ENCODE results near the gene IQCN. TPM values are rescaled to one million over a fixed set of nuclear protein-coding genes. Genes with fewer than 3 reads are reported as not detected.

Gene IQCN
- total and polyA plus RNA-seq, 10 of the 15 experiments (the other 5 are each of a cell fraction or from before 2014, with no cell fraction given): 0.01 to 0.54 (median 0.23) TPM; not detected in 3

DNA sequence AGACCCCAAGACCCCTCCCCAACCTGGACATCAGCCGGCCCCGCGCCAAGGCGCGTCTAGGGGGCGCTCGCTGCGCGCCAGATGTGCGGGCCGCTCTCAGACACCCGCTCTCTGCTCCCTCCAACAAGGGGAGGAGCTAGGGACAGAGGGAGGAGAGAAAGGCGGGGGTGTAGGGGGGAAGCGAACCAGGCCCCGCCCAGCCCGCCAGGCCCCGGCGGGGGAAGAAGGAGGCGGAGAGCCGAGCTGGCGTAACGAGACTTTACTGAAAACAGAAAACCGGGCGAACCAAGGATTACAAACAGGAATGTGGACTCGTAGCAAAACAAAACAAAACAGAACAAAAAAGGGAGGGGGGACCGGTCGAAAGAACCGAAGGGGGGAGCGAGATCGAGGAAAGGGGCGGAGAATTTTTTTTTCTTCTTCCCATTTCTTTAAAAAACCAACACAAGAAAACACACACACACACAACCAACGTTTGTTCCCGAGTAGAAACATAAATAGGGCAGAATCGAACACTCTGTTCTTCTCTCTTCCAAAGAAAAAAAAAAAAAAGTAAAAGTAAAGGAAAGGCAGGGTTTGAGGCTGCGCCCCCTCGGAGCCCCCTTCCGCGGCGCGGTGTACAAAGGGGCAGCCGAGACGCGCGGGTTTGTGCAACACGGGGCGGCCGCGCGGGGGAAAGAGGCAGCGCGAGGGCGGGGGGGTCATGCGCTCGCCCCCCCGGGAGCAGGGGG, 5.4 kb upstream of the IQCN start:
- peaks cover 24% of the 10 kb centered on the region for H3K4me1 ChIP-seq (ENCODE audit: control insufficient read depth, insufficient read depth, low read length)
- ChIA-PET SMC1A (ENCODE audit: uncharacterized antibody, unreplicated experiment) (interaction anchor here (0.6 to 6.3 kb wide), 29 partner anchors 10 to 167 kb away, joined by 3 to 176 read pairs (median 5); partner anchors contain the start of genes LSM4, MPV17L2 and RAB3A), CTCF (interaction anchor here (0.6 to 14.1 kb wide), 50 partner anchors 9 to 279 kb away, joined by 3 to 516 read pairs (median 4); partner anchors contain the start of genes GDF15, LSM4, MPV17L2 and PGPEP1), POLR2A (interaction anchor here (0.6 to 8.4 kb wide), 28 partner anchors 9 to 874 kb away, joined by 3 to 206 read pairs (median 6); partner anchors contain the start of genes BST2, LSM4, PGPEP1 and RAB3A), RAD21 (ENCODE audit: unreplicated experiment) (interaction anchor here (0.6 to 7.1 kb wide), 35 partner anchors 9 to 140 kb away, joined by 3 to 259 read pairs (median 5); partner anchors contain the start of genes LSM4, MPV17L2, PGPEP1 and RAB3A)
- no peaks in the 10 kb centered on the region for H3K9me3 ChIP-seq (replicated peaks; ENCODE audit: control insufficient read depth, insufficient read depth, low read length)
- H4K20me1 ChIP-seq (ENCODE audit: control insufficient read depth, insufficient read depth): peaks cover 14% of the 10 kb centered on the region
- peak overlapping the region; percentile 93 for H3K9ac ChIP-seq (ENCODE audit: control insufficient read depth, insufficient read depth, low read length)
- peak overlapping the region; percentile 91 for H3K4me2 ChIP-seq (ENCODE audit: control insufficient read depth, insufficient read depth)
- FAIRE-seq: peak; percentile 97
- H3K36me3 ChIP-seq (ENCODE audit: control insufficient read depth in 2 of 2, insufficient read depth in 2 of 2, low read length in 1 of 2): peaks cover 0 to 4% of the 10 kb centered on the region in 2 experiments; a peak in 2 of 4 replicates
- peak; percentile 72 for ATAC-seq
- H3K79me2 ChIP-seq (ENCODE audit: control insufficient read depth, insufficient read depth, low read length): peaks cover 40% of the 10 kb centered on the region
- H3K4me3 ChIP-seq: peak overlapping the region; percentile 98
- peak; percentile 78 for DNase-seq (ENCODE audit: low read depth, low spot score)
- 1% methylated on average over 51 of the region's 55 CpGs for WGBS (ENCODE audit: insufficient coverage, insufficient replicate concordance, low lambda C conversion rate, missing lambda C conversion rate)
- no peaks in the 10 kb centered on the region for H3K27me3 ChIP-seq (replicated peaks in 1 of 2; ENCODE audit: control insufficient read depth in 2 of 2, insufficient read depth in 2 of 2, low read length in 1 of 2)
- in situ Hi-C loops (cut with MboI) (loop anchor here (5.0 kb wide), 2 partner anchors 43 to 128 kb away; partner anchors contain the start of gene LSM4), intact Hi-C loops (cut with micrococcal nuclease; ENCODE audit: unreplicated experiment) (loop anchor here (1.0 to 5.0 kb wide), 5 partner anchors 26 to 131 kb away; partner anchors contain the start of genes LSM4 and PGPEP1)
- TSS peak; percentile 76 for BruUV-seq (replicated peaks)
- no peak overlapping the region; the same call in 1 of the 2 replicates for H2AFZ ChIP-seq (ENCODE audit: control insufficient read depth, low read depth, low read length)
- peak overlapping the region; percentile 95 for H3K27ac ChIP-seq (ENCODE audit: control insufficient read depth, insufficient read depth)
- no peak for TF ChIP-seq HDAC6 (IDR thresholded peaks at IDR 0.05; ENCODE audit: unreplicated experiment)
- TF ChIP-seq SIN3A (IDR thresholded peaks at IDR 0.05; ENCODE audit: low read depth, low read length): 0 out of 2 replicates have a peak, but pooled peaks have one; percentile 46
- no peak for TF ChIP-seq ZNF384 (IDR thresholded peaks at IDR 0.05; ENCODE audit: borderline replicate concordance, low read depth, low read length)
- TF ChIP-seq CBX3 (IDR thresholded peaks at IDR 0.05; ENCODE audit: borderline replicate concordance, low read depth): no peak
- peak; percentile 32 for TF ChIP-seq POLR2AphosphoS5 (IDR thresholded peaks at IDR 0.05; ENCODE audit: low read length)
- peak in 1 of 2 experiments; percentile 94; a peak in 2 of 3 replicates for TF ChIP-seq EGR1 (IDR thresholded peaks at IDR 0.05; ENCODE audit: borderline replicate concordance in 1 of 2, low read depth in 2 of 2, low read length in 2 of 2)
- TF ChIP-seq, protein P1, sequence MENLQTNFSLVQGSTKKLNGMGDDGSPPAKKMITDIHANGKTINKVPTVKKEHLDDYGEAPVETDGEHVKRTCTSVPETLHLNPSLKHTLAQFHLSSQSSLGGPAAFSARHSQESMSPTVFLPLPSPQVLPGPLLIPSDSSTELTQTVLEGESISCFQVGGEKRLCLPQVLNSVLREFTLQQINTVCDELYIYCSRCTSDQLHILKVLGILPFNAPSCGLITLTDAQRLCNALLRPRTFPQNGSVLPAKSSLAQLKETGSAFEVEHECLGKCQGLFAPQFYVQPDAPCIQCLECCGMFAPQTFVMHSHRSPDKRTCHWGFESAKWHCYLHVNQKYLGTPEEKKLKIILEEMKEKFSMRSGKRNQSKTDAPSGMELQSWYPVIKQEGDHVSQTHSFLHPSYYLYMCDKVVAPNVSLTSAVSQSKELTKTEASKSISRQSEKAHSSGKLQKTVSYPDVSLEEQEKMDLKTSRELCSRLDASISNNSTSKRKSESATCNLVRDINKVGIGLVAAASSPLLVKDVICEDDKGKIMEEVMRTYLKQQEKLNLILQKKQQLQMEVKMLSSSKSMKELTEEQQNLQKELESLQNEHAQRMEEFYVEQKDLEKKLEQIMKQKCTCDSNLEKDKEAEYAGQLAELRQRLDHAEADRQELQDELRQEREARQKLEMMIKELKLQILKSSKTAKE (IDR thresholded peaks at IDR 0.05; ENCODE audit: low read depth, poor library complexity, severe bottlenecking): no peak
- TF ChIP-seq, protein P2, sequence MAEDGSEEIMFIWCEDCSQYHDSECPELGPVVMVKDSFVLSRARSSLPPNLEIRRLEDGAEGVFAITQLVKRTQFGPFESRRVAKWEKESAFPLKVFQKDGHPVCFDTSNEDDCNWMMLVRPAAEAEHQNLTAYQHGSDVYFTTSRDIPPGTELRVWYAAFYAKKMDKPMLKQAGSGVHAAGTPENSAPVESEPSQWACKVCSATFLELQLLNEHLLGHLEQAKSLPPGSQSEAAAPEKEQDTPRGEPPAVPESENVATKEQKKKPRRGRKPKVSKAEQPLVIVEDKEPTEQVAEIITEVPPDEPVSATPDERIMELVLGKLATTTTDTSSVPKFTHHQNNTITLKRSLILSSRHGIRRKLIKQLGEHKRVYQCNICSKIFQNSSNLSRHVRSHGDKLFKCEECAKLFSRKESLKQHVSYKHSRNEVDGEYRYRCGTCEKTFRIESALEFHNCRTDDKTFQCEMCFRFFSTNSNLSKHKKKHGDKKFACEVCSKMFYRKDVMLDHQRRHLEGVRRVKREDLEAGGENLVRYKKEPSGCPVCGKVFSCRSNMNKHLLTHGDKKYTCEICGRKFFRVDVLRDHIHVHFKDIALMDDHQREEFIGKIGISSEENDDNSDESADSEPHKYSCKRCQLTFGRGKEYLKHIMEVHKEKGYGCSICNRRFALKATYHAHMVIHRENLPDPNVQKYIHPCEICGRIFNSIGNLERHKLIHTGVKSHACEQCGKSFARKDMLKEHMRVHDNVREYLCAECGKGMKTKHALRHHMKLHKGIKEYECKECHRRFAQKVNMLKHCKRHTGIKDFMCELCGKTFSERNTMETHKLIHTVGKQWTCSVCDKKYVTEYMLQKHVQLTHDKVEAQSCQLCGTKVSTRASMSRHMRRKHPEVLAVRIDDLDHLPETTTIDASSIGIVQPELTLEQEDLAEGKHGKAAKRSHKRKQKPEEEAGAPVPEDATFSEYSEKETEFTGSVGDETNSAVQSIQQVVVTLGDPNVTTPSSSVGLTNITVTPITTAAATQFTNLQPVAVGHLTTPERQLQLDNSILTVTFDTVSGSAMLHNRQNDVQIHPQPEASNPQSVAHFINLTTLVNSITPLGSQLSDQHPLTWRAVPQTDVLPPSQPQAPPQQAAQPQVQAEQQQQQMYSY (CRISPR knock-in tag; IDR thresholded peaks at IDR 0.05): no peak
- no peak for TF ChIP-seq ZNF622 (IDR thresholded peaks at IDR 0.05)
- TF ChIP-seq, protein P3, sequence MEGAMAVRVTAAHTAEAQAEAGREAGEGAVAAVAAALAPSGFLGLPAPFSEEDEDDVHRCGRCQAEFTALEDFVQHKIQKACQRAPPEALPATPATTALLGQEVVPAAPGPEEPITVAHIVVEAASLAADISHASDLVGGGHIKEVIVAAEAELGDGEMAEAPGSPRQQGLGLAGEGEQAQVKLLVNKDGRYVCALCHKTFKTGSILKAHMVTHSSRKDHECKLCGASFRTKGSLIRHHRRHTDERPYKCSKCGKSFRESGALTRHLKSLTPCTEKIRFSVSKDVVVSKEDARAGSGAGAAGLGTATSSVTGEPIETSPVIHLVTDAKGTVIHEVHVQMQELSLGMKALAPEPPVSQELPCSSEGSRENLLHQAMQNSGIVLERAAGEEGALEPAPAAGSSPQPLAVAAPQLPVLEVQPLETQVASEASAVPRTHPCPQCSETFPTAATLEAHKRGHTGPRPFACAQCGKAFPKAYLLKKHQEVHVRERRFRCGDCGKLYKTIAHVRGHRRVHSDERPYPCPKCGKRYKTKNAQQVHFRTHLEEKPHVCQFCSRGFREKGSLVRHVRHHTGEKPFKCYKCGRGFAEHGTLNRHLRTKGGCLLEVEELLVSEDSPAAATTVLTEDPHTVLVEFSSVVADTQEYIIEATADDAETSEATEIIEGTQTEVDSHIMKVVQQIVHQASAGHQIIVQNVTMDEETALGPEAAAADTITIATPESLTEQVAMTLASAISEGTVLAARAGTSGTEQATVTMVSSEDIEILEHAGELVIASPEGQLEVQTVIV (IDR thresholded peaks at IDR 0.05; ENCODE audit: borderline replicate concordance, partially characterized antibody): peak; percentile 3
- TF ChIP-seq MXI1 (IDR thresholded peaks at IDR 0.05; ENCODE audit: low read depth, low read length): peak; percentile 32; the same call in 1 of the 2 replicates
- TF ChIP-seq IKZF2 (IDR thresholded peaks at IDR 0.05): peak in 1 of 2 experiments; percentile 68; a peak in 2 of 4 replicates
